Brain microvascular endothelial cell (primary cell): ENCODE results near the gene SNED1.

Experiments used
- DNase-seq: peaks from one replicate; pipeline ENCODE4 v3.0.0-alpha.2; 2020
- H3K27ac ChIP-seq: fragments of 250-450 bp; sonication (Bioruptor Pico); 2 replicates; pipeline ENCODE4 v1.5.1; 2020; ENCODE audit warnings: mild to moderate bottlenecking, moderate library complexity
- H3K27me3 ChIP-seq: fragments of 250-450 bp; sonication (Bioruptor Pico); replicated peaks from 2 replicates; pipeline ENCODE4 v1.5.1; 2020; ENCODE audit warnings: mild to moderate bottlenecking
- H3K36me3 ChIP-seq: fragments of 250-450 bp; sonication (Bioruptor Pico); replicated peaks from 2 replicates; pipeline ENCODE4 v1.5.1; 2020; ENCODE audit warnings: mild to moderate bottlenecking
- H3K4me3 ChIP-seq: 2 replicates; pipeline ENCODE4 v1.5.1; 2011; ENCODE audit warnings: low read depth, mild to moderate bottlenecking, control low read depth, low read length, moderate library complexity
- in situ Hi-C: cut with HindIII; loops from 2 replicates; pipeline ENCODE4 v1.10.0; 2017; ENCODE audit warnings: low sequenced_read_pairs, low pct_ligation_motif_present
- TF ChIP-seq, protein P1 (sequence below): IDR thresholded peaks from 2 replicates; pipeline ENCODE4 v1.5.1; 2011; ENCODE audit warnings: low read depth, mild to moderate bottlenecking, moderate library complexity, low read length, control low read depth, inconsistent platforms; ENCODE audit errors: missing control alignments

SNED1 gene

GRCh38 chr2:240981871-240982800 is 16.3 kb upstream of the SNED1 start:
- peaks cover 10% of the 10 kb centered on the region for H3K27me3 ChIP-seq
- H3K36me3 ChIP-seq = no peaks in the 10 kb centered on the region
- no peak overlapping the region for H3K27ac ChIP-seq
- TF ChIP-seq, protein P1, sequence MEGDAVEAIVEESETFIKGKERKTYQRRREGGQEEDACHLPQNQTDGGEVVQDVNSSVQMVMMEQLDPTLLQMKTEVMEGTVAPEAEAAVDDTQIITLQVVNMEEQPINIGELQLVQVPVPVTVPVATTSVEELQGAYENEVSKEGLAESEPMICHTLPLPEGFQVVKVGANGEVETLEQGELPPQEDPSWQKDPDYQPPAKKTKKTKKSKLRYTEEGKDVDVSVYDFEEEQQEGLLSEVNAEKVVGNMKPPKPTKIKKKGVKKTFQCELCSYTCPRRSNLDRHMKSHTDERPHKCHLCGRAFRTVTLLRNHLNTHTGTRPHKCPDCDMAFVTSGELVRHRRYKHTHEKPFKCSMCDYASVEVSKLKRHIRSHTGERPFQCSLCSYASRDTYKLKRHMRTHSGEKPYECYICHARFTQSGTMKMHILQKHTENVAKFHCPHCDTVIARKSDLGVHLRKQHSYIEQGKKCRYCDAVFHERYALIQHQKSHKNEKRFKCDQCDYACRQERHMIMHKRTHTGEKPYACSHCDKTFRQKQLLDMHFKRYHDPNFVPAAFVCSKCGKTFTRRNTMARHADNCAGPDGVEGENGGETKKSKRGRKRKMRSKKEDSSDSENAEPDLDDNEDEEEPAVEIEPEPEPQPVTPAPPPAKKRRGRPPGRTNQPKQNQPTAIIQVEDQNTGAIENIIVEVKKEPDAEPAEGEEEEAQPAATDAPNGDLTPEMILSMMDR = no peak
- no peak for DNase-seq
- no peak overlapping the region for H3K4me3 ChIP-seq
- in situ Hi-C loops = no loop called here

DNA sequence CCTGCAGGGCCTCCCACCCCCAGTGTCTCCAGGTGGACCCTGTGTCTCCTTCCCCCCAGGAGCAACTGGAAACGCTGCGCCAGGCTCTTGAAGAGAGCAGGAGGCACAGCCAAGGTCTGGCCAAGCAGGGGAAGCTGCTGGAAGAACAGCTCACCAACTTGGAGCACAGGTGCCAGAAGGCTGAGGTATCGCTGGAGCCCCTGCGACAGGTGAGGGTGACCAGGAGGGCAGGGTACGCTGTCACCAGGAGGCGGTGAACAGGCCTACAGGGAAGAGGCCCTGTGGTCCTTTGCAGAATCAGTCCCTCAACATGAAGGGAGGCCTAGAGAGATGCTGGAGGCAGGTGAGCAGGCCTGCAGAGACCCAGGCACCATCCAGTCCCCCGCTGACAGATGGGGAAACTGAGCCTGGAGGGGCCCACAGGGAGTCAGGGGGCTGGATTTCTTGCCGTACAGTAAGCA is 15.6 kb upstream of the SNED1 start:
- Histone ChIP-seq H3K27me3 (peaks cover 10% of the 10 kb centered on the region), H3K36me3 (no peaks in the 10 kb centered on the region), H3K27ac (no peak overlapping the region), H3K4me3 (no peak overlapping the region)
- in situ Hi-C loops = no loop called here
- TF ChIP-seq, protein P1 = no peak
- no peak for DNase-seq

- no peak for DNase-seq
- in situ Hi-C loops = no loop called here
Observed at GRCh38 chr2:240983361-240983995, 14.9 kb upstream of the SNED1 start.

DNA sequence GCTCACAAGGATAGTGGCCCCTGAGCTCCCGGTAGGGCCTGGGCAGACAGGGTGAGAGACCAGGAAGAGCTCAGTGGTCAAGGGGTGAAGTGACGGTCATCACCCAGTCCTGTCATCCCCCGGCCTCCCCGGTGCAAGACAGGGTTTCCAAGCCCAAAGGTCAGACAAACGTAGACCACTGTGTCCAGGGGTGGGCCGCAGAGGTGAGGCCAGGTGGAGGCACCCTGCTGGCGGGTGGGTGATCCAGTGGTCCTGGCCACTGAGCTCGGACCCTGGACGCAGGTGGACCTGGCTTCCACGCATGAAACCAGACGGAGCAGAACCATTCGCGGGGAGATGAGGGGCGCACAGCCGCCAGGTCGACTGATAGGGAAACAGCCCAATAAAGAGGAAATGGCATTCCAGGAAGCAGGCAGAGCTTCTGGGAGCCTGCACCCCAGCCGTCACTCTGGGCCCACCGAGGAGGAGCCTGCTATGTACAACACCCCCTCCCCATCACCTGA is 14.4 kb upstream of the SNED1 start:
- in situ Hi-C loops = no loop called here
- H3K36me3 ChIP-seq = no peaks in the 10 kb centered on the region
- no peak overlapping the region for H3K4me3 ChIP-seq
- H3K27ac ChIP-seq = no peak overlapping the region
- peaks cover 10% of the 10 kb centered on the region for H3K27me3 ChIP-seq
- no peak for DNase-seq
- TF ChIP-seq, protein P1 = no peak

More at GRCh38 chr2:240983361-240983995, 14.9 kb upstream of the SNED1 start:
- TF ChIP-seq, protein P1 = peak; percentile 46
- H3K36me3 ChIP-seq = no peaks in the 10 kb centered on the region
- H3K27me3 ChIP-seq = peaks cover 10% of the 10 kb centered on the region
- no peak overlapping the region for H3K27ac ChIP-seq
- no peak overlapping the region for H3K4me3 ChIP-seq

- TF ChIP-seq, protein P1 = no peak
- DNase-seq = no peak
- in situ Hi-C loops = no loop called here
- Histone ChIP-seq H3K4me3 (no peak overlapping the region), H3K36me3 (no peaks in the 10 kb centered on the region), H3K27ac (no peak overlapping the region), H3K27me3 (peaks cover 10% of the 10 kb centered on the region)
Observed at GRCh38 chr2:240985881-240986786, 12.3 kb upstream of the SNED1 start.
